Measurements from ENCODE around the gene PTPRF.

The PTPRF gene

DNA sequence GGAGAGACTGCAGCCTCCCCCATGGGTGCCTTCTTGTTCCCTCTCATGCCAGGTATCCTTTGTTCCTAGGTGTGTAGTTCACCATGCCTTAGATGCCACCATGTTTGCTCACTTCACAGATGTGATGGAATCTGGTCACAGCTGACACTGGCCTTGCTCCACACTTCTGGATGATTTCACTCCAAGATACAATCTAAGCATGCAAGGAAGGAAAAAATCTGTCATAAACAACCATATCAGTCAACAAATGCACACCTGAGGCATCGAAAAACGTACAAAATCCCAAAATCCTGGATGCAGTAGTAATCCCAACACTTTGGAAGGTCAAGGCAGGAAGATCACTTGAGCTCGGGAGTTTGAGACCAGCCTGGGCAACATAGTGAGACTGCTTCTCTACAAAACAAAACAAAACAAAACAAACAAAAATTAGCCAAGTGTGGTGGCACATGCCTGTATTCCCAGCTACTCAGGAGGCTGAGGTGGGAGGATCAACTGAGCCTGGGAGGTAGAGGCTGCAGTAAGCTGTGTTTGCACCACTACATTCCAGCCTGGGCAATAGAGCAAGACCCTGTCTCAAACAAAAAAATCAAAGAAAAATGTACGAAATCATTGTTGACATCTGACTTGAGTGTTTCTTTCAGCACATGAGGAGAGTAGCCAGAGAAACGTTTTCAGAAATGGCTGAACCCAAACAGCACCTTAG lies 17.1 kb upstream of the PTPRF start:
- DNase-seq: no peak

DNA sequence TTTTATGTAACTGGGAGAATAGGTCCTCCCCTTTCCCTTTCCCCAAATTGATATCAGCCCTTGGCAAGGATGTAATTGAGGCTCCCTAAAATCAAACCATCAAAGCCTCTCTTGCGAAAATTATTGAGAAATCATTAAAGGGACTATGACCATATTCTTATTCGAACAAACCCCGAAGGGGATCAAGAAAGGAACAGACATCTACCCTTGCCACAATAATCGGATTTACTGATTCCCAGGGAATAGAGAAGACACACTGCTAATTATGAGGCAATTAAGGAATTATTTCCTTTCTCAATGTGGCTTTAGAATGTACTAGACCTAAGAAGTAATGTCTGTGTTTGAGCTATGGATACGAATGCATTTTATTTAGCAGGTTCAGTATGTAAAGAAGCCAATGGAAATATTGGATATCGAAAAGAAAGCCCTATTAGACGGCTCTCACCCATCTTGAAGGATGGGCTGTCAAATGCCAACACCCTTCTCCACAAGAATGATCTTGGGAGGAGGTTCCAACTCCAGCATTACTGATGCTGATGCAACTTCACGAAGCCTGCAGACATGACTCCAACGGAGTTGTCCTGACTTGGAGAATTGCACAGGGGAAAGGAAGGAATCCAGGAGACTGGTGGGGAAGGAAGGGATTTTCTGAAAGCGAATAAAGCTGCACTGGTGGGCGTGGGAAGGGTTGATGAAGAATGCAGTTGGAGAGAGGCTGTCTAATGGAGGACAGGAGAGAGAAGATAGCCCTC lies 11.6 kb upstream of the PTPRF start:
- DNase-seq: no peak

DNA sequence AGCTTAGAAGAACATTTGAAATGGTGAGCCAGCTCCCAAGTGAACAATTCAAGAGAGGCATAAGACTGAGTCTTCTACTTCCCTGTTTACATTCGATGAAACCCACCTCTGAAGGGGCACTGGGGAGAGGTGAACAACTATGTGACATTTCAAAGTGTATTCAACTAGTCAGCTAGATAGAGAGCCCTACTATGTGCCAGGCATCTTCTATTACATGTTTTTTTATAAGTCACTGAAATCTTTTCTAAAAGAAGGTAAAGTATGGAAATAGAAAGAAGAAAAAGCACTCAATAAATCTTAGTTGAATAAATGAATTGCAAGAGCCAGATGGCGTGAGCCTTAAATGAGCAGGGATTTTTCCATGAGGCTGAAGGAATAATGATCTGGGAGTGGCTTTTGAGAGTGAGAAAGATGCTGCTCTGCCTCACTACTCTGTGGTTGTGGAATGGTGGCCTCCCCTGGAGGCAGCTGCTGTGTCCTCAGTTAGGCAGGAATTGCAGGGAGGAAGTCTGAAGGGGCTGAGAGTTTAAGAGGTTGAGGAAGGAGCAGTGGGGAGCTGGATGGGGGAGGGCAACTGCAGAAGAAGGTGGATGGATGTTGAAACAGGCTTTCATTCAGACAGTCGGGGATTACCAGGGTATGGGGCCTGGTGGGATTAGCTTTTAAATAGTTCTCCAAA lies 10.4 kb upstream of the PTPRF start:
- no peak for DNase-seq

DNA sequence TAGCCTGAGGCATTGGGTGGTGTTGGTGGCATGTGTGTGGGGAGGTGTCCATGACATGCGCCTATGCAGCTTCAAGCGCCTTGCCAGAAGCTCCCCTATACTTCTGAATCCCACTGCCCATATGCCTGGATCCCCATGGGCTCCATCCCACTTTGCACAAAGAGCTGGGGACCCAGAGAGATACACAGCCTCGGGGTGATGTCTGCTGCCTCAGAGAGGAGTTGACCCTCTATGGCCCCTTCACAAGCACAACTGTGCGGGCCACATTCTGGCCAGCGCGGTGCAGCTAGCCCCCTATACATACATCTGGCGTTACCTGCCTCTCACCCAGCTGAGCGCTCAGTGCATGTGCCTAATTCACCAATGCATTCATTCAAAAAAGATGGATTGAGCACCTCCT lies 9.6 kb upstream of the PTPRF start:
- no peak for DNase-seq

DNA sequence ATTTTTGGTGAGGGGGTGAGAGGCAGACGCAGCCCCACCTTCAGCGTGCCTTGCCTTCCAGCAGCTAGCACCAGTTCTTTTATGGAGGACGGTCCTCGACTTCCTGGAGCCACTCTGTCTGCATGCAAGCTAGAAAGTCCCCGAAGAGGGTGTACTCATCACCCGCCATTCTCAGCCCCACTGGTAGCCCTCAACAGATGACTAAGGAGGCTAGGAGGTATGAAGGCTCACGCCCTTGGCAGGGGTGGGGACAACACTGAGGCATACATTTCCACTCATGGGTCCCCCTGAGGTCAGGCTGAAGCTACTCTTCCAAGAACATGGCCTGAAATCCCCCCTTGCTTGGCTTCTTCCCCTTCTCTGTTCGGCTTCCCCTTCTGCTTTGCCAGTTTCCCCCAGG lies 8.9 kb upstream of the PTPRF start:
- DNase-seq: no peak

DNA sequence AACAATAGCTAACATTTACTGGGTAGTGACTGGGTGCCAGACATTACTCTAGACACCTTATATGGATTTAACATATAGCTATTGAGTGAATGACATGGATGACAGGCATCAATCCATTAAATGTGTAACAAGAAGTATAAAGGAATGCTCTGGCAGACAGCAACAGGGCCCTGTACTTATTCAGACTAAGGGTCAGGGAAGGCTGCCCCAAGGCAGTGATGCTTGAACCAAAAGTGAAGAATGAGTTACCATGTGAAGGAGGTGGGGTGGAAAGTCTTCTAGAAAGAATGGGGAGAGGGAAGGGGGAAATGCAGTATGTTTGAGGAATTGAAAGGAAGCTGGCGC lies 8.3 kb upstream of the PTPRF start:
- DNase-seq: no peak

DNA sequence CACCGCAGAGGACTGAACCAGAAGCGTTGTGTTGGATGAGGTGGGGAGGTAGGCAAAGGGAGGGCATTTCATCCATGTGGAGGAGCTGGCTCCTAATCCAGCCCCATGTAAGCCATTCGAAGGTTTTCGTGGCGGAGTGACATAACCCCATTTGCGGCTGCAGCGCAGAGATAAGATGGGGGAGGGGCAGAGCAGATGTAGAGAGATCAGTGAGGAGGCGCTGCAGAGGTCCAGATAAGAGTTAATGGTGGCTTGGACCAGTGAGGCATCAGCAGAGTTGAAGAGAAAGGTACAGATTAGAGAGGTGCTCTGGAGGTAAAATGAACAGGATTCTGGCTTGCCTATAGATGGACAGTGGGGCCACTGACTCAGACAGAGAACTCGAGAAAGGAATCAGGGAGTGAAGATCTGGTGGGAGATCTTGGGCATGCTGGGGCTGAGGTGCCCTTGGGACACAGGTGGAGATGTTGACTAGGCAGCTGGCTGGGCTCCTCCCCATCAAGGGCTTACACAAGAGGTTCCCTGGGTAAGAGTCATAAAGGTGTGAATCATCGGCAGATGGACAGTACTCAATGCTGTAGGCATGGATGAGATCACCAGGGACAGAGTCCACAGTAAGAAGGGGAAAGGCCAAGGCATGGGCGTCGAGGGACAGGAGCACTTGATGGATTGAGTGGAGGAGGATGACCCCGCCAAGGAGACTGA lies 7.8 kb upstream of the PTPRF start:
- no peak for DNase-seq

DNA sequence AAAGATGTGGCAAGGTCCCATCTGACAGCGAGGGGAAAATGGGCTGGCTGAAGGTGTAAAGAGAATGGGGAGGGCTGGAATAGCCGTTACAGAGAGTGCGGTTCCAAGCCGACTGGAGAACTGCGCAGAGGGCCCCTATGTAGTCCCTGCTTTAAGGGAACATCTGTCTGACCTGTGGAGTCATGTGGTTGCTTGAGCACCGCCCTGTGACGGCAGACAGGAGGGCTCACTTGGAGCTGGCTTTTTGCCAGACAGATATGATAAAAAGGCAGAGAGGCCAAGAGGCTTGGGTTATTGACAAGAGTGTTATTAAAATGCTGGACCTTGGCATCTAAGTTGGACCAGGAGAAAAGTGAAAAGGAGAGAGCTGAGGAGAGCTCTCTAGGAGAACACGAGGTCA lies 5.9 kb upstream of the PTPRF start:
- no peak for DNase-seq

DNA sequence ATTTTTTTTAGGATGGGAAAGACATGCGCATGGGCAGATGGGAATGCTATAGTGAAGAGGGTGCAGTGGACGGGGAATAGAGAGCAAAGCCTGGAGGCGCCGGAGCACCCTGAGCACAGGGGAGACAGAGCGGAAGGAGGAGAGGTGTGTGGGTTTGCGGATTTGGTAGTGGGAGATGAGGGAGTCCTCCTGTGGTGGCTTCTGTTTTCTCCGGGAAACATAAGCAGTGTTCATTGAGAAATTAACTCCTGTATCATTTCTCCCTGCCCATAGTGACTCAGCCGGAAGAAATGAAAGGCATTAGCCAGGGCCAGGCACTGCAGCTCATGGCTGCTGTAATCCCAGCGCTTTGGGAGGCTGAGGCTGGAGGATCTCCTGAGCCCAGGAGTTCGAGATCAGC lies 4.7 kb upstream of the PTPRF start:
- no peak for DNase-seq

DNA sequence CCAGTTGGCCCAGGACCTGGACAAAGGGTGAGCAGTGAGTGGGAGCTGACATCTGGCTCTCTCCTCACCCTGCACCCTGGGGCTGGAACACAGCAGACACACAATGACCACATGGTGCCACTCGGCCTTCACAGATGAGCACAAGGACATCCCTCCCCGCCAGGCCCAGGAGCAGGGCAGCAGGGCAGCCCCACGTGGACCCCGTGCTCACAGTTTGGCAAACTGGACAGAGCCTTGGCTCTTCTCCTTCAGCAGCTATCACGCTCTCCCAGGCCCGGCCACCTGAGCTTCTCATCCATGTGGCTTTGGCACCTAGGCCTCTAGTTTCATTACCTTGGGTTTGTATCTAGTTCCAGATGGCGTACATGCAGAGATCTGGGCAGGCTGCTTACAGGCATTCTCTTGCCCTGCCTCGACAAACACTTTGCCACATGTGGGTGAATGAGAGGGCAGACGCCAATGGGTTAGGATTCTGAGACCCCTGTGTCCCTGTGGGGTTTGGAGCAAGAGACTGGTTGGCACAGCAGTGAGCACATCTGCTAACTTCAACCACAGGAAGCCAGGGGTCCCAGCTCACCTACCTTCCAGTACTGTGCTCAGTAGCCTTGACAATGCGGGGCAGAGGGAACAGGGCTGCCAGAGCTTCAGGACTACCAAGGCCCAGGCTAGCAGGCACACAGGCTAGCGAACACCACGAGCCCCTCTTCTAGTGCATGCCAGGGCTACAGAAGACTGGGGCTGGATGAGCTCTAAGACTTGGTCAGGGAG lies 3.4 kb upstream of the PTPRF start:
- no peak for DNase-seq

DNA sequence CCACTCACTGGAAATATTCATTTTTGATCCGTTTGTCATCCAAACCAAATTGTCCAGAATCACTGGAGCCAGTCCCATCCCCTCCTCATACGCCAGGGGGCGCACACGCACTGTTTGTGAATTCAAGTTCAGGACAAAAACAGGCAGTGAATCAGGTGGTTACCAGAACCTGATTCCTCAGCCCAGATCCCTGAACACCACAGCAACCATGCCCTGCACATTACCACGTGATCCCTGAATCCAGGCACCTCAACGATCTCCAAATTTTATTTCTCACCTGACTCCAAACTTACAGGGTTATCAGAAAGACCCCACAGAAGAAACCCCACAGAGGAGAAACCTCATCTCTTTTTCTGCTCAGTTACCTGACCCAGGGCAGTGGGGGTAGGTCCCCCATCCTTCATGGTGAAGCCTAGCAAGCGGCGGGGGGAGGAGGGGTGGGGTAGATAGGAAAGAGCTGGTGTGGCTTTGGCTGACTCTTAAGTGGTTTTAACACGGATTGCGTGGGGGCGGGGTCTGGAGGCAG lies 1.4 kb upstream of the PTPRF start:
- peak; percentile 78 for DNase-seq

DNA sequence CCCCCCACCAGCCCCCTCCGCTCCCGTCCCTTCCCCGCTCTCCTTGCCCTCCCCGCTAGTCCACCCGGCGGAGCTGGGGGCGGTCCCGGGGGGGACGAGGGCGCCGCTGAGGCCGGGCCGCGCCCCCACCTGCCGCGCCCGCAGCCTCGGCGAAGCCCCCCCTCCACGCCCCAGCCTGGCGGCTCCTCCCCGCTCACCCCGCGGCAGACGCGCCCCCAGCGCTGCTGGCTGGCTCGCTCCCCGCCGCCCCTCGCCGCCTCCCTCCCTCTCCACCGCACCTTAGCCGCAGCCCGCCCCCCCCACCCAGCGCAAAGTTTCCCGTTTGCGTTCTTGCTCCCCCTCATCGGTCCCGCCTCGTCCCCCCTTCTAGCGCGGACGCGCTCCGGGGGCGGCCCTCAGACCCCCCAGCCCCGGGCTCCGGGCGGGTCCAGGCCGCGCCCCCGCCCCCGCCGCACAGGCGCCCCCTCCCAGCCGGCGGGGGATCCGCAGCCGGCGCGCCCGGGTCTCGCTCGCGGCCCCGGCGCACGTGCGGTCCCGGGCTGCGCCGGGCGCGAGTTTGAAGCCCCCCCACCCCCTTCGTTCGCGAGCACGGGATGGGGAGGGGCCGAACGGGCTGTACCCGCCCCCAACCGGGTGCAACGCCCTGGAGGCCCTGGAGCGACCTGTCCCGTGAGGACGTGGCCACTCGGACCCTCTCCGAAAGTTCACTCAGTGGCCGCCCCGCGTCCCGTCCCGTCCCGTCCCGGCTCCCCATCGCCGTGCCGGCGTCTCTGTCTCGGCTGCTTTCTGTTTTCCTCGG lies 623 bp downstream of the PTPRF start:
- DNase-seq: no peak

DNA sequence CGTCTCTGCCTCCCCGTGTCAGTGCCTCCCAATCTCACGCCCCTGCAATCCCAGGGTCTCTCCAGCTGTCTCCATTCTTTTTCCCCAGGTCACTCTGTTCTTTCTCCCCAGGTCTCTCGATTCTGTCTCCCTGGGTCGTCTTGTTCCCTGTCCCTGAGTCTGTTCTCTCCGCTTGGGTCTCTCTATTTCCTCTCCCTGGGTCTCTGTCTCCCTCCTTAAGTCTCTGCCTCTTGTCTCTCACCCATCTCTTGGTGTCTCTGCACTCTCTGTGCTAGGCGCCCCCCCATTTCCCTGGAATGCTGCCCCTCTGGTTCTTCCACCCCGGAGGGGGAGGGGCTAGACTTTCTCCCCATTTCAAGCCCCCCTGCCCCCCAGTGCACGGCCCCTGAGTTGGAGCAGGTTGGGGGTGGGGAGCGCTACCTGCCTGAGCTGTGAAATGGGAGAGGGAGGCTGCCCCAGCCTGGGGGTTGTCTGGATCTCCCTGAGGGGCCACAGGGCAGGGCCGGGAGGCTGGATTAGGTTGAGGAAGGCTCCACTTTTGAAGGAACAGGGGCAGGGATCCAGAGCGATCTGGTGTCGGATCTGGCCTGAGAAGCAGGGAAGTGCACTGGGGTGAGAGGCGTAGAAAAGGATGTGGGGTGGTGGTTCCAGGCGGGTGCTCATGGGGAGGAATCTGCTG lies 1.4 kb downstream of the PTPRF start:
- DNase-seq: no peak

DNA sequence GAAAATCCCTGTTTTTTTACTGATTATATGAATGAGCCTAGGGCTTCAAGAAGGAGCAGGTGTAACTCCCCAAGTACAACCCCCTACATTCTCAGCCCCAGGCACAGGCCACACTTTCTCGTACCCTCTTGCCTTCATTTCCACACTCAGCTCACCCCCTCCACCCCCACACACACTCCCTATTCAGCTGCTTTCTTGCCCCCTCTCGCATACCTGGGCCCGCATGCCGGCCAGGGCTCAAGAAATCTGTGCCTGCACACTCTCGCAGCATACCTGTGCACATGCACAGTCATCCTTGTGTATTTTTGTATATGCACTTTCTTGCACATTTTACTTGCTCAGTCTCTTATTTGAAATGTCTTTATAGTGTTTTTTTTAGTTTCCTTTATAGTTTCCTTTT lies 2.0 kb downstream of the PTPRF start:
- DNase-seq: no peak

DNA sequence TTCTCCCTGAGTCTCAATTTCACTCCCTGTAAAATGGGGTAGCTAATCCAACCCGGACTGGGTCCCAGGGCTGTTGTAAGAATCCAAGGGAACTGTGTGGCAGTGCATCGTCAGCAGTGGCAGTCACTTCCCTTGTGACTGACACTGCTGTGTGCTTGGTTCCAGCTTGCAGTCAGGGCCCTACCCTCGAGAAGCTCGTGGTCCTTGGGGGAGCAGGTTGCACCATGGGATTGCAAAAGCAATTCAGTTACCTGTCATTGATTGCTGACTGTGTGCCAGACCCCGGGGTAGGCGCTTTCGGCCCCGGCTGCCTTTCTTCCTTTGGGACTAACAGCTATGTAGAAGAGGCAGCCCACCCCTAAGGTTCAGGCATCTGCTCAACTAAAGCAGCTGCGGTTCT lies 2.9 kb downstream of the PTPRF start:
- no peak for DNase-seq

DNA sequence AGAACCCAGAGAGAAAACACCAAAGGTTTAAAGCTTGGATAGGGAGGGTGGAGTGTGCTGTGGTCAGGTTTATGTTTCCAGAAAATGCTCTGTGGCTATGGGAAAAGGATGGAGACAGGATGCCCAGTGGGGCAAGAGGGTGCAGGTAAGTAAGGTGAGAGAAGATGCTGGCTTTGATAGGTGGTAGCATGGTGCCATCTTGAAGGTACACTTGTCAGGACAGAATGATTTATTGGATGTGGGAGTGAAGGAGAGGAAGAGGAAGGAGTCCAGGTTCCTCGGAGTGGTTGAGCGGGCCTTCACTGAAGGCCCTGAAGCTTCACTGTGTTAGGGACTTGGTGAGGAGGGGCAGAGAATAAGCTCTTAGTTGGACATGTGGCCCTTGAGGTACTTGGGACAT lies 3.6 kb downstream of the PTPRF start:
- no peak for DNase-seq

DNA sequence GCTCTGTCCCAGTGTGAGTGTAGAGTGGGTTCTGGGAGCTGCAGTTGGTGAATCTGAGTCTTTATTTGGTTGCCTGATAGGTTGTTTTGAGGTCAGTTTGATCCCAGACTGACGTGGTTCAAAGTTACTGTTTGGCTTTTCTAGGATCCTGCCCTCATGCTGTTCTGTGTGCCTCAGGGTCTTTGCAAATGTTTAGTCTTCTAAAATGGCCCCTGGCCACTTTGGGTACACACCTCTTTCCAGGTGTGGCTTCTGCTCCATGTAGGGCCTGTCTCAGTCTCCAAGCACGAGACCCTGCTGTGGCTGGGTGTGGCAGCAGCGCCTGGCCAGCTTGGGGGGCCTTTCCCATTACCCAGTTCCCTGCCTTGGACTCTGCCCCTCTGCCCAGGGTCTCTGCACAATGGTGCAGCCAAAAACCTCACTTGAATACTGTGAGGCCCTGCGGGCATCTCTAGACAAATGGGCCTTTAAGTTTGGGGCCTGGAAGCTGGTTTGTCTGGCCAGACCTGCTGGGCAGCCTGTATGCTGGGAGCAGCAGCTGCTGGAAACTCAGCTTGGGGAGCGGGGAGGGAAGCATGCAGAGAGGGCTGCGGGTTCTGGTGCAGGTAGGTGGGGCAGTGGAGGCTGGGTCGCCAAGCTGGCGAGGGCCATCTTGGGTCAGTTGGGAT lies 5.6 kb downstream of the PTPRF start:
- DNase-seq: no peak

DNA sequence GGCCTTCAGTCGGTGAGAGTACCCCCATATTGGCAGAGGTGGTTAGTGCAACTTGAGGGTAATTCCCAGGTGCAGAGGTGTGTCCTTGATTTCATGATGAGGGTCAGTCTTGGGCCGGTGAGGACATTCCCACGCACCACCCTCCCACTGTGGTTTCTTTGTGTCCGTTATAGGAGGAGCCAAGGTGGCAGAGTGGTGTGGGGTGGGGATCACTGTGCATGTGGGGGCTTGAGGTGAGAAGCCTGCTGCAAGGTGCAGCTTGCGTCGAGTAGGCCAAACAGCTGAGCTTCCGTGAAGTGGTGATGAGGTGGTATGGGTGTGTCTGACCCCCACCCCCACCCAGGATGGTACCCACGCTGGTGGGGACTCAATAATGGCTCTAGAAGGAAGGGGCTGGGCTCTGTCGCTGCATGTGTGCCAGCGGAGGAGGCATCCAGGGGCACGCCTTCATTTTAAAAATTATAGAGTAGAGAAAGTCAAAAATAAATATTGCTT lies 6.2 kb downstream of the PTPRF start:
- no peak for DNase-seq

DNA sequence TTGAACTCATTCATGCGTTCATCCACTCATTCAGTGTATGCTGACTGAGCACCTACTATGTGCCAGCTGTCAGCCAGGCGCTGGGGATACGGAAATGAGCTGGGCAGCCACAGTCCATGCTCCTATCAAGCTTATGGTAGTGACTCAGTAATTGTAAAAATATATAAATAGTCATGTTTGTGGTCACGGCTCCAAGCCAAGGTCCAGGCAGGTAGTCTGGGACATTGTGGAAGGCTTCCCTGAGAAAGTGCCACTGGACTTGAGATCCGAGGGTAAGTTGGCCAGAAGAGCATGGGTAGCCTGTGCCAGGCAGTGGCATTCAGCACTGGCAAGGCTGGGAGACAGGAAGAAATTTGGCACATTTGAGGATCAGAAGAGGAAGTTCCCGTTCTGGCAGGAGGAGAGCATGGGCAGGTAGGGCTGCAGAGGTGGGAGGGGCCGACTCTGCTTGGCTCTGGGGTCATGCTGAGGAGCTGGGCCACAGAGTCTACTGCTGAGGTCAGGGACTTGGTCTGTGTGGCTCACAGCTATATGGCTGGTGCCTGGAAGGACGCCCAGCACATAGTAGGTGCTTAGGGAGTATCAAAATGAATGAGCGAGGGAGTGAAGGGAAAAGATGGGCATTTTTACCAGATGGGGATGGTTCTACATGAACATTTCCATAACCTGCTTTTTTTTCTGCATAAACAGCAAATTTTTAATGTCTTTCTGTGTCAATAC lies 6.9 kb downstream of the PTPRF start:
- DNase-seq: no peak

DNA sequence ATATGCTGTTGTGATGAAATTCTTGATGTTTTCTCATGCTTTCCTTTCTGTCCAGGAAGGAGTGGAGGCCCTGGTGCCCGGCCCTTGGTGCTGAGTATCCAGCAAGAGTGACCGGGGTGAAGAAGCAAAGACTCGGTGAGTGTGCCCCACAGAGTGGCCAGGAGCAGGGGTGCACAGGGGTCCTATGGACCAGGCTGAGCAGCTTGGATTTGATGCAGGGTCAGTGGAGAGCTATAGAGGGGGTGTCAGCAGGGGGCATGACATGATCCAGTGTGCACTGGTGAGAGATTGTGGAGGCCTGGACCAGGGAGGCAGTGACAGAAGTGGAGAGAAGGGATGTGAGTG lies 7.4 kb downstream of the PTPRF start:
- no peak for DNase-seq
